ENCODE results near the gene AGAP1.

DNA sequence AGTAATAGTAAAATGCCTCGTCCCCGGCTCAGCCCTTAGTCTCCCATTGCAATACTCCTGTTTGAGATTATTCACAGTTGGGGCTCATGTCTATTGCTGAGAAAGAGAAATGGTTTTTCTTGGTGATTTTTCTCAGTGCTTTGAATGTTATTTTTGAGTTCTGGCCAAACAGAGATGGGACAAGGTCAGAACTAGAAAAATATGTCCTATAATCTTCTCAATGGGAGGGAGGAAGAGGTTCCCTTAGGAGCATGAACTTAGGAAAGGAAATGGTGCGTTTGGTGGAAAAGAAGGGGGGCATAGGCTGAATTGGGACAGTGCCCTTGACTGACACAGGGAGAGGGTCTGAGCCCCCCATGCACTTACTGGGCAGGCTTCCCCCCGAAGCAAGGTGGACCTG is 133.8 kb downstream of the AGAP1 start:
- TF ChIP-seq CTCF (IDR thresholded peaks at IDR 0.05 in 8 of 11, conservative IDR thresholded peaks at IDR 0.05 in 3 of 11) (no peak), POLR2AphosphoS5 (IDR thresholded peaks at IDR 0.05) (no peak), POLR2A (IDR thresholded peaks at IDR 0.05) (no peak)

All from spleen (tissue), 7 donors.